ENCODE measurements around the gene UTS2.

Gene UTS2

DNA sequence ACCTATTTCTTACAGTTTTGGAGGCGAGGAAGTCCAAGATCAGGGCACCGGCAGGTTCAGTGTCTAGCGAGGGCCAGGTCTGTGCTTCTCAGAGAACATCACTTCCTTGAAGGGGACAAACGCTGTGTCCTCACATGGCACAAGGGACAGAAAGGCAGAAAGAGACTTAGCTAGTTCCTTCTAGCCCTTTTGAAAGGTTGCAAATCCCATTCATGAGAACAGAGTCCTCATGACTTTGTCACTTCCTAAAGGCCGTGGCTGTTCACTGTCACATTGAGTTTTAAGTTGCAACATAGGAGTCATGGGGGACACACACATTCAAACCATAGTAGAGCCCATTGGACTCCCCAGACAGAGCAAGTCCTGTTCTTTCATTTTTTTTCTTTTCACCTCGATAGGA, 41.4 kb downstream of the UTS2 start:
- DNase-seq (ENCODE audit: low spot score), result no peak

DNA sequence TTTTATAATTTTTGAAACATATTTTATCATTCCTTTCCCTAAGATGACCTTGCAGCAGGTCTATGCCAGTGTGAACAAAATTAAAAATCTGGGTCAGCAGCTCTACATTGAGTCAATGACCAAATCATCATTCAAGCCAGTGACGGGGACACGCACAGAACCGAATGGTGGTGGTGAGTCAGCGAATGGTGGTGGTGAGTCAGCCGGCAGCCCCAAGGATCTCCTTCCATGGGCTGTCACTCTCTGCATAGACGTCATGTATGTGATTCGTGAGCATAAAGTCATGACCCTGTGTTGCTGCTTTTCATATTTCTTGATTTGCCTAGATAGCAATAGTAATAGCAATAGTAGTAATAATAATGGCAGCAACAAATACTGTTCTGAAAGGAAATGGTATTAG, 42.5 kb downstream of the UTS2 start:
- DNase-seq (ENCODE audit: low spot score), result no peak

DNA sequence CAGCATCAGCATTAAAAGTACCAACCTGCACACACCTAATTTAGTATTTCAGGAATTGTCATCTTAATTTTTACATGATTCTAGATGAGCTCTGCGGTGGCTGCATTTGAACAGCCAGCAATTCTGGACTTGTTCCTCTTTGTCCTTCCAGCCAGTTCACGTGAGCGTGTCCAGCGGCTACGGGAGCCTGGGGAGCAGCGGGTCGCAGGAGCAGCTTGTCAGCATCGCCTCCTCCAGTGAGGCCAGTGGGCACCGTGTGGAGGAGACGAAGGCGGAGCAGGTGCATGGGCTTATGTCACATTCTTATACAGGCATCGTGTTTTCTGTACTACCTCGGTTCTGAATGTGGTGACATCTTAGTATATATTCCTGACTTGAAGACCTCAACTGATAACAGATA, 43.1 kb downstream of the UTS2 start:
- no peak for DNase-seq (ENCODE audit: low spot score)

DNA sequence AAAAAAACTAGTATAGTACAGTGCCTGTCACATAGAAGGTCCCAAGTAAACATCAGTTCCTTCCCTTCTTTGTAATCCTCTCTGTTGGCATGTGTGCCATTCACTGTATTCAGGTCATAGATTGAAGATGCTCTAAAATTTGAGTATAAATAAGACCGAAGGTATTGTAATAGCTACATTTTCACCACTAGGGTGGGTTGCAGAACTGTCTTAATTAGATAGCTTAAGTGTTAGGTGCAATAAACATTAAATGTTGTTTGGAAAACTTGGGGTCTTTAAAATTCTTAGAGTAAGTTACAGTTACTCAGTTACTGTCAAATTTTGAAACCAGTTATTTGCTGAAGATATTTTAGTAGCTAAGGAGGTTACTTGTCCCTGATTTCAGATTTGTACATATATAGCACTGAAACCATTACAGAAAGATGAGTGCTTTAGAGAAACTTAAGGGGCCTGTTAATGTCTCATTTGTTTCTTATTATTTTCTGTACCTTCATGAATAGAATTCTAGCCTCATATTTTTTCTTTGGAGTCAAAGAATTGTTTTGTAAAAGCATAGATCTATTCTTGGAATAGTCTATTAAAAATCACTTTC, 44.5 kb downstream of the UTS2 start:
- DNase-seq (ENCODE audit: low spot score), result peak; percentile 36

GRCh38 chr1:7805460-7805859, 47.4 kb downstream of the UTS2 start:
- no peak for DNase-seq (ENCODE audit: low spot score)

Measured in D341Med (cell line).